SJCRH30 (cell line): Measurements from ENCODE around the gene ACOT9. TPM values are rescaled to one million over a fixed set of nuclear protein-coding genes. Genes with fewer than 3 reads are reported as not detected.
A peak's percentile ranks its signal among the peaks of the same experiment; 100 is the strongest.
"Not testable (repeated sequence)": the region's sequence is repeated elsewhere in the genome, so short reads cannot be mapped to it uniquely, and the experiment has no call there.

Experiments
- DNase-seq, 2 experiments: peaks; one replicate each; pipeline ENCODE4 v3.0.0-alpha.2; 2015 to 2020
- H3K27ac ChIP-seq: fragments of 250-450 bp; sonication (Bioruptor Pico); 2 replicates; pipeline ENCODE4 v1.5.1; 2020; ENCODE audit warnings: mild to moderate bottlenecking, moderate library complexity
- H3K27me3 ChIP-seq: fragments of 250-450 bp; sonication (Bioruptor Pico); 2 replicates; pipeline ENCODE4 v1.5.1; 2020; ENCODE audit warnings: mild to moderate bottlenecking, moderate library complexity
- H3K36me3 ChIP-seq: fragments of 250-450 bp; sonication (Bioruptor Pico); 2 replicates; pipeline ENCODE4 v1.5.1; 2020; ENCODE audit warnings: mild to moderate bottlenecking, moderate library complexity
- H3K4me1 ChIP-seq: fragments of 250-450 bp; sonication (Bioruptor Pico); 2 replicates; pipeline ENCODE4 v1.5.1; 2020; ENCODE audit warnings: mild to moderate bottlenecking, moderate library complexity
- H3K4me3 ChIP-seq: fragments of 250-450 bp; sonication (Bioruptor Pico); 2 replicates; pipeline ENCODE4 v1.5.1; 2020; ENCODE audit warnings: mild to moderate bottlenecking, moderate library complexity
- H3K9me3 ChIP-seq: fragments of 250-450 bp; sonication (Bioruptor Pico); replicated peaks from 2 replicates; pipeline ENCODE4 v1.5.1; 2020; ENCODE audit warnings: mild to moderate bottlenecking, moderate library complexity
- total RNA-seq: library from RNA; depleted of rRNA; stranded (reverse); fragments of >200 nt; shearing (Covaris generic); gene quantifications from 2 replicates; pipeline ENCODE4 v1.2.3, GENCODE V29; 2014

ACOT9 gene
- total RNA-seq, 1 experiment from 2014 or later = 82.3 TPM

DNA sequence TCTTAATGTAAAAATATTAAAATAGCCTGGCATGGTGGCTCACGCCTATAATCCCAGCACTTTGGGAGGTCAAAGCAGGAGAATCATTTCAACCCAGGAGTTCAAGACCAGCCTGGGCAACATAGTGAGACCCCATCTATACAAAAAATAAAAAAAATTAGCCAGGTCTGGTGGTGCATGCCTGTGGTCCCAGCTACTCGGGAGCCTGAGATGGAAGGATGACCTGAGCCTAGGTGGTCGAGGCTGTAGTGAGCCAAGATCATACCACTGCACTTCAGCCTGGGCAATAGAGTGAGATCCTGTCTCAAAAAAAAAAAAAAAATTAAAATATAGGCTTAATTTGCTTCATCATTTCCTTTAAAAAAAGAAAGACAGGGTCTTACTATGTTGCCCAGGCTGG is 66.6 kb downstream of the ACOT9 start:
- not testable (repeated sequence) for H3K27me3 ChIP-seq, H3K27ac ChIP-seq, H3K4me1 ChIP-seq, DNase-seq, H3K4me3 ChIP-seq, H3K9me3 ChIP-seq
- H3K36me3 ChIP-seq = peaks cover 32% of the 10 kb centered on the region

DNA sequence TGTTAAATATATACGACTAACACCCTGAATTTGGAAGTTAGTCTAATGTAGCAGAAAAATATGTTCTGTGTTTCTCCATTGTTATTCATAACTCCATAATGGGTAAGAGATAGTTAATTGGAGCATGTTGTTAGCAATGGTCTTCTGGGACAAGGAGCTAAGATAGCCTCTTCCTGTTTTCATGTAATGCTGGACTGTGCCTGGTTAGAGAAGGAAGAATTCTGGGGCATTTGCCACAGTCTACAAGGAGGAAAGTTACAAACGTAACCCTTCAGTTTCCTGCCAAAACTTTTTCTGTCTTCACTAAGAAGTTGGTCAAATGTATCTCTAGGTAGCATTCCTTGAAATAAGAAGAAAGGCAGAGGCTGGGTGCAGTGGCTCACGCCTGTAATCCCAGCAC is 70.0 kb downstream of the ACOT9 start:
- H3K4me1 ChIP-seq = peaks cover 2% of the 10 kb centered on the region; the same call in 1 of the 2 replicates
- H3K4me3 ChIP-seq = no peak overlapping the region
- H3K27ac ChIP-seq = no peak overlapping the region
- peaks cover 37% of the 10 kb centered on the region for H3K36me3 ChIP-seq
- H3K9me3 ChIP-seq = no peaks in the 10 kb centered on the region
- no peaks in the 10 kb centered on the region for H3K27me3 ChIP-seq
- DNase-seq = no peak

DNA sequence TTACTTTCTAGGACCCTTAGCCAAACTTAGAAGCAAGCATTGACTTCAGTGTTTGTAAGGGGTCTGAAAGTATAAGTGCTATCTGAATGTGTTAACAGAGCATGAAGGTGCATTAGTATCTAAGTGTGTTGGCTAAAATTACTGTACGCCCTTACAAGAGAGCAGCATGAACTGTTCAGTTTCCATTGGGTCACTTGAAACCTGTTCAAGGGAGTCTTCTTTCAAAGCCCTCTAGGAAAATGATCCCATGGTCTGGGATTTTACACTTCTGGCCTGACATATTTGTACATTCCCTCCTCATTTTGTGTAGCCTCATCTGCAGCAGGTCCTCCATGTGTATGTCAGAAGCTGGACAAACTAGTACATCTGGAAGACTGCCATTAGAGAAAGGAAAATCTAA is 72.5 kb downstream of the ACOT9 start:
- no peak for DNase-seq
- no peaks in the 10 kb centered on the region for H3K27me3 ChIP-seq
- H3K36me3 ChIP-seq = peaks cover 26% of the 10 kb centered on the region
- H3K4me1 ChIP-seq = peaks cover 5% of the 10 kb centered on the region; the same call in 1 of the 2 replicates
- no peaks in the 10 kb centered on the region for H3K9me3 ChIP-seq
- H3K27ac ChIP-seq = no peak overlapping the region
- no peak overlapping the region for H3K4me3 ChIP-seq

DNA sequence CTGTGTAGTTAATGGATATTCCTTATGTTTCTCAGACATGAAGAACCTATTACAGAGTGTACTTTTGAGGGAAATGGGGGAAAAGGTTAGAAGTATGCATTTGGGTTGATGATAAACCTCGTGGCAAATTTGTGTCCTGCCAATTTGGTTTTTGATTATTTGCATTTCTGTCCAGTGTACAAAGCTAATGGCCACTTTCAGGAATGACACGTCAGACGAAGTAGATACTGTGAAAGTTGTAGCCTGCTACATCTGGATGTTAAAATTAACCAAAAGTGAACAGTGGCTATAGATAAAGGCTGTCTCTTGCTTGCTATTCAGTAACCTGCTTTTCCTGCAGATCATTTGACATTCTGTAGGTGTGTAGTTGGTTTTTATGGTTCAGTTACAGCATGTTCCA is 74.7 kb downstream of the ACOT9 start:
- no peak for DNase-seq
- no peaks in the 10 kb centered on the region for H3K9me3 ChIP-seq
- H3K36me3 ChIP-seq = peaks cover 18% of the 10 kb centered on the region; the same call in 1 of the 2 replicates
- H3K27me3 ChIP-seq = no peaks in the 10 kb centered on the region
- H3K4me3 ChIP-seq = peak overlapping the region; percentile 85
- peaks cover 5% of the 10 kb centered on the region; the same call in 1 of the 2 replicates for H3K4me1 ChIP-seq
- peak overlapping the region; percentile 80; the same call in 1 of the 2 replicates for H3K27ac ChIP-seq

DNA sequence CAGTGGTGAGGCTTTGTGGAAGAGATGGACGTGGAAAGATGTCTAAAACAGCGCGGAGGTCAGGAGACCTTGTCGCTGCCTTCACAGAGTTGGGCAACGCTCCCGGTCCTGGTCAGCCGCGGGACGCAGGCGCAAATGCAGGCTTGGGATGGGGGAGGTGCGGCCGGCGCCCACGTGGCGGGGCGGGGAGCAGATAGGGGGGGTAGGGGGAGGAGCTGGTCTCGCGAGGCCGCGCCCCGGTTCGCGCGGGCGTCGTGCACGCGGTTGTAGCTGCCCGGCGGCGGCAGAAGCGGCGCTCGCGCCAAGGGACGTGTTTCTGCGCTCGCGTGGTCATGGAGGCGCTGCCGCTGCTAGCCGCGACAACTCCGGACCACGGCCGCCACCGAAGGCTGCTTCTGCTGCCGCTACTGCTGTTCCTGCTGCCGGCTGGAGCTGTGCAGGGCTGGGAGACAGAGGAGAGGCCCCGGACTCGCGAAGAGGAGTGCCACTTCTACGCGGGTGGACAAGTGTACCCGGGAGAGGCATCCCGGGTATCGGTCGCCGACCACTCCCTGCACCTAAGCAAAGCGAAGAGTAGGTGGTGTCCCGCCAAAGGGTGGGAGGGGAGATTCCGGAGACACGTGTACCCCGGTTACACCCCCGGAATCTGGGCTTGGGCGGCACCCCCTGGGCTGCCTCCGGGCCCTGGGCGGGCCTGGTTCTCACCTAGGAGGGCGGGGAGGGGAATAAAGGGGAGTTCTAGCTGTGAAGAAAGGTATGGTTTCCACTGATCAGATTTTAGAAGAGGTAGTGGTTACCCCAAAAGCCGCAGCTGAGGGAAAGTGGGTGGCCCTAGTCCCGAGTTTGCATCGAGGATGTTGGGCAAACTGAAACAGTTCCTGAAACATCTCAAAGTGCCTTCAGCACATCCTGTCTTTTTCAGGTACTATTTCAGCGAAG is 75.6 kb downstream of the ACOT9 start, which contains the start of gene PRDX4:
PRDX4 (plus strand) TSS at position 255 of the 939 bp plus-strand sequence; CDS start at position 333, 78 bp downstream.
- Histone ChIP-seq H3K4me3 (peak within 1 kb of the TSS; percentile 85), H3K27ac (peak within 1 kb of the TSS; percentile 80), H3K36me3 (peaks cover 13% of the 10 kb centered on the region; the same call in 1 of the 2 replicates), H3K4me1 (peaks cover 5% of the 10 kb centered on the region; the same call in 1 of the 2 replicates), H3K9me3 (no peaks in the 10 kb centered on the region), H3K27me3 (no peaks in the 10 kb centered on the region)
- DNase-seq = peak; percentile 88 to 91

DNA sequence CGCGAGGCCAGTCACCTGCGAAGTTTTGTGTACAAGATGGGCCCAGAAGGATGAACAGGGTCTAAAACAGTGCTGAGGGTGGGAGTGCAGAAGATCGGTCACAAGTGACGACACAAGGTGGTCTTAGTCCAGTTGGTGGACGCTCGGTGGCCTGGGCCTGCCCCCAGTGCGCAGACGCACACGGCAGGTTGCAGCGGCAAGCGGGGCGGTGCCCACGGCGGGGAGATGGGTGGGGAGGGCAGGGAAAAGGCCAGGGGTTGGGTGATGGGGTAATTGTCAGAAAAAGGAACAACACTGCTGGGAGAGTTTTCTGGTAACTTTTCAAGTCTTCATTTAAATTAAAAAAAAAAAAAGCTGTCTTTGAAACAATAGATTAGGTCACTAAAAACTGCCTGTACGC is 76.8 kb downstream of the ACOT9 start:
- Histone ChIP-seq H3K9me3 (no peaks in the 10 kb centered on the region), H3K27ac (no peak overlapping the region)

DNA sequence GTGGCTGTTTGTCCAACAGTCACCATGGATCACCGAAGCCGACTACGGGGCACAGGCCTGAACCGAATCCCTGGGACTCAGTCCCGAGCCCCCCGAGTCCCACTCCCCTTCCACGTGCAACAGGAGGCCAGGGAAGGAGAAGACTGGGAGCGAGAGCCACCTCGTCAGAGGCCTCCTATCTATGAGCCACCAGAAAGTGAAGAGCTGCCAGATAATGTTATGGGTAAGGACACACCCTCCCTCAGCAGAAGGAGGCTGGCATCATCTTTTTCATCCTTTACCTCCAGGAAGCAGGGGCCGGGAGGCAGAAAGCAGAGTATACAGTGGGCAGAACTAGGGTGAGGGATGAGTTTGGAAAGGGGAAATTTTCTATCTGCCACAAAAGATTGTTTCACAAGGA is 78.6 kb downstream of the ACOT9 start:
- no peak for DNase-seq
- no peaks in the 10 kb centered on the region for H3K9me3 ChIP-seq
- no peak overlapping the region for H3K4me3 ChIP-seq
- no peaks in the 10 kb centered on the region for H3K27me3 ChIP-seq
- peaks cover 5% of the 10 kb centered on the region; the same call in 1 of the 2 replicates for H3K4me1 ChIP-seq
- no peaks in the 10 kb centered on the region for H3K36me3 ChIP-seq
- no peak overlapping the region for H3K27ac ChIP-seq

More for the DNA sequence above, 76.8 kb downstream of the ACOT9 start:
- Histone ChIP-seq H3K4me3 (no peak overlapping the region), H3K27me3 (no peaks in the 10 kb centered on the region), H3K4me1 (peaks cover 5% of the 10 kb centered on the region; the same call in 1 of the 2 replicates), H3K36me3 (0 out of 2 replicates have a peak, but pooled peaks cover 5% of the 10 kb centered on the region)
- no peak for DNase-seq

DNA sequence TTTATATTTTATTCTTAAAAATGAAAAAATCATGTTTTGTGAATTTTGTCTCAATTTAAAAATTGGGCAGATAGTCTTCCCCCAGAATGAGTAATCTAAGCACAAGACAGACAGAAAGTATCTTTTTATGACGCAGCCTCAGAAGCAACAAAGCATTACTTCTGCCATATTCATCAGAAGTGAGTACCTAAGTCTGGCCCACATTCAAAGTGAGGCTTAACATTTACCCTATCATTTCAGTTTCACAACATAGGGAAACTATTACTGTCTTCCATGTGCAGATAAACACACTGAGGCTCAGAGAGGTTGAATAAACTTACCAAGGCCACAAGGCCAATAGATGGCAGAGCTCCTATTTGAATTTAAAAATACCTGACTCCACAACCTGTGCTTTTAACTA is 80.2 kb downstream of the ACOT9 start:
- H3K4me1 ChIP-seq = 0 out of 2 replicates have a peak, but pooled peaks cover 3% of the 10 kb centered on the region
- H3K9me3 ChIP-seq = no peaks in the 10 kb centered on the region
- no peak overlapping the region for H3K4me3 ChIP-seq
- H3K27me3 ChIP-seq = no peaks in the 10 kb centered on the region
- H3K36me3 ChIP-seq = no peaks in the 10 kb centered on the region
- no peak for DNase-seq
- H3K27ac ChIP-seq = no peak overlapping the region

DNA sequence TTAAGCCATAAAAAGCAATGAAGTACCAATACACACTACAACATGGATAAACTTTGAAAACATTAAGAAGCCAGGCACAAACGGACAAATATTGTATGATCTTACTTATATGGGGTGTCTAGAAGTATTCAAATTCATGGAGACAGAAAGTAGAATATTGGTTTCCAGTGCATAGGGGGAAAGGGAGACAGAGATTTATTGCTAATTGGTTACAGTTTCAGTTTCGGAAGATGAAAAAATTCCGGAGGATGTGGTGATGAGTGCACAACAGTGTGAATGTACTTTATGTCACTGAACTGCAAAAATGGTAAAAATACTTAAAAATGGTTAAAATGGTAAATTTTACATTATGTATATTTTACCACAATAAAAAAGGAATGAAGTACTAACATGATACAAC is 80.9 kb downstream of the ACOT9 start:
- Histone ChIP-seq H3K4me1 (0 out of 2 replicates have a peak, but pooled peaks cover 3% of the 10 kb centered on the region), H3K27ac (no peak overlapping the region), H3K9me3 (no peaks in the 10 kb centered on the region), H3K4me3 (no peak overlapping the region), H3K36me3 (no peaks in the 10 kb centered on the region), H3K27me3 (no peaks in the 10 kb centered on the region)
- no peak for DNase-seq

DNA sequence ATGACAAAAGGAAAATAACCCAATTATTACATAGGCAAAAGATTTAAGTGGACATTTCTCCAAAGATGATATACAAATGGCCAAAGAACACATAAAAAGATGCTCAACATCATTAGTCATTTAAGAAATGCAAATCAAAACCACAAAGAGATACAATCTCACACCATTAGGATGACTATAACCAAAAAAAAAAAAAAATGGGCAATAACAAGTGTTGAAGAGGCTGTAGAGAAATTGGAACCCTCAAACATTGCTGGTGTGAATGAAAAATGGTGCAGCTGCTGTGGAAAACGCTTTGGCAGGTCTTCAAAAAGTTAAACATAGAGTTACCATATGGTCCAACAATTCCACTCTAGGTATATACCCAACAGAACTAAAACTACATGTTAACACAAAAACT is 81.4 kb downstream of the ACOT9 start:
- peaks cover 4% of the 10 kb centered on the region; the same call in 1 of the 2 replicates for H3K4me1 ChIP-seq
- no peaks in the 10 kb centered on the region for H3K27me3 ChIP-seq
- no peak overlapping the region for H3K27ac ChIP-seq
- no peaks in the 10 kb centered on the region for H3K36me3 ChIP-seq
- DNase-seq = peak; percentile 7 to 32
- no peaks in the 10 kb centered on the region for H3K9me3 ChIP-seq
- H3K4me3 ChIP-seq = no peak overlapping the region

DNA sequence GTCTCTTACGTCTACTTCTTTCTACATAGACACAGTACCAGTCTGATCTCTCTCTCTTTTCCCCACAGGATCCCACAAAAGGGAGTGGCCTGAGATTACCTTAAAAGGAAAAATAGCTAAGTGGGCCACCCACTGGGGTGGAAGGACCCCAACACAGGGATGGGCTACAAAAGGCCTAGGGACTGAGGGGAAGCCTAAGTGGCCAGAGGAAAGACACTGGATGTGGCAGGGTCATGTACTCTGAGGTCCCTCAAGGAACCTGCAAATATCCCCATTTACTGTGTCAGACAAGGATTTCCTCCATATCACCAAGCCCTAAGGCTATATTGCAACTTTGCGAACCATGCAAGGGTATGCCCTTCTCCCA is 82.3 kb downstream of the ACOT9 start:
- no peak for DNase-seq
- no peak overlapping the region for H3K27ac ChIP-seq
- H3K9me3 ChIP-seq = no peaks in the 10 kb centered on the region

DNA sequence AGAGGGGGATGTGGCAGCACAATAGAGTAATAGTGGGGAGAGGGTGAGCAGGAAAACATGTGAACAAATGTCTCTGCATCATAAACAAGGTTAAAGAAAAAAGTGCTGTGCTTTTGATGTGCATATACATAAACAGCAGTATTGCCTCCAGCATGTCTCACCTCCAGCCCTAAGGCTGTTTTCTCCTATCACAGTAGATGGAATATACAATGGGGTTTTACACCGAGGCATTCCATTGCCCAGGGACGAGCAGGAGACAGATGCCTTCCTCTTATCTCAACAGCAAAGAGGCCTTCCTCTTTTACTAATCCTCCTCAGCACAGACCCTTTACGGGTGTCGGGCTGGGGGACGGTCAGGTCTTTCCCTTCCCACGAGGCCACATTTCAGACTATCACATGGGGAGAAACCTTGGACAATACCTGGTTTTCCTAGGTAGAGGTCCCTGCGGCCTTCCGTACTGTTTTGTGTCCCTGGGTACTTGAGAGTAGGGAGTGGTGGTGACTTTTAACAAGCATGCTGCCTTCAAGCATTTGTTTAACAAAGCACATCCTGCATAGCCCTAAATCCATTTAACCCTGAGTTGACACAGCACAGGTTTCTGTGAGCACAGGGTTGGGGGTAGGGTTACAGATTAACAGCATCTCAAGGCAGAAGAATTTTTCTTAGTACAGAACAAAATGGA is 82.9 kb downstream of the ACOT9 start:
- not testable (repeated sequence) for H3K27ac ChIP-seq, H3K27me3 ChIP-seq, H3K9me3 ChIP-seq, H3K4me3 ChIP-seq, DNase-seq, H3K36me3 ChIP-seq, H3K4me1 ChIP-seq

More for the DNA sequence above, 82.3 kb downstream of the ACOT9 start:
- H3K4me3 ChIP-seq = no peak overlapping the region
- peaks cover 9% of the 10 kb centered on the region; the same call in 1 of the 2 replicates for H3K4me1 ChIP-seq
- no peaks in the 10 kb centered on the region for H3K36me3 ChIP-seq
- no peaks in the 10 kb centered on the region for H3K27me3 ChIP-seq

DNA sequence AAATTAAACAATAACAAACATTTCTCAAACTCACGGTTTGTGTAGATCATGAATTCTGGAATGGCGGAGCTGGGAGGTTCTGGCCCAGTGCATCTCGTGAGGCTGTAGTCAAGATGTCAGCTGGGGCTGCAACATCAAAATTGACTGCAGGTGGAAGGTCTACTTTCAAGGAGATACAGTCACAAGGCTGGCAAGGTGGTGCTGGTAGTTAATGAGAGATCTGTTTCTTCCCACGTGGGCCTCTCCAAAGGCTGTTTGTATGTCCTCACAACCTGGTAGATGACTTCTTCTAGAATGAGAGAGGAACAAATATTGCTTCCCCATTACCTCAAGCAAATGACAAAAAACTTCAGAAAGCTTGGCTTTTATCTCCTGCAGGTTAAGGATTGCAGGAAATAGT is 83.7 kb downstream of the ACOT9 start:
- Histone ChIP-seq H3K9me3 (no peaks in the 10 kb centered on the region), H3K27ac (no peak overlapping the region), H3K4me1 (peaks cover 9% of the 10 kb centered on the region; the same call in 1 of the 2 replicates), H3K27me3 (no peaks in the 10 kb centered on the region), H3K36me3 (no peaks in the 10 kb centered on the region), H3K4me3 (no peak overlapping the region)
- DNase-seq = no peak

DNA sequence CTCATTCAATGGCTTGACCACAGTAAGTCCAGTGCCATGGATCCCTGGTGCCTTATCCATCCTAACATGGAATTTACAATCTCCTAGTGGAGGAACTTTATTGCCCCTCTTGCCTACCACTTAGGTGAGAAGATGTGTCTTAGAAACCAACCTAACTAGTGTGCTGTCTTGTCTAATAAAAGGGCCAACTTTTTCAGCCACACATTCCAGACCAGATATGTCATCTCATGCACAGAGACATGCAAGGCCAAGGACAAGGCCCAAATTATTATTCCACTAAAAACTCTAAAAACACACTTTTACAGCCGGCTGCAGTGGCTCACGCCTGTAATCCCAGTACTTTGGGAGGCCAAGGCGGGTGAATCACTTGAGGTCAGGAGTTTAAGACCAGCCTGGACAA is 86.4 kb downstream of the ACOT9 start:
- H3K4me1 ChIP-seq = peaks cover 9% of the 10 kb centered on the region; the same call in 1 of the 2 replicates
- no peaks in the 10 kb centered on the region for H3K36me3 ChIP-seq

DNA sequence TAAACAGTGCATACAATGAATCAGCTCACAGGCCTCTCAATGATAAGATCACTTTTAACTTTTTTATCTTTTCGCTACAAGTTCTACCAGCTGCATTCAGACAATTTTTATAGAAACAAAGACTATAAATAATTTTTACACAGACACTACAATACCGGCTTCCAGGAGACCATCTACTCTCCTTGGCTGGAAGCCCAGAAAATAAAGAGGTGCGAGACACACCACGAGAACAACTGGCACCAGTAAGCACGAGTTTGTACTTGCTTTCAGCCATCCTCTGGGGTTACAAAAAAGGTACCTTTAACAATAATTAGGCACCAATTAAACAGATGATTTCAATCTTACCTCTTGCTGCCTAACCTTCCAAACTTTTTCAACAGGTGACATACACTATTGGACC is 87.0 kb downstream of the ACOT9 start:
- peaks cover 9% of the 10 kb centered on the region; the same call in 1 of the 2 replicates for H3K4me1 ChIP-seq
- no peaks in the 10 kb centered on the region for H3K27me3 ChIP-seq
- no peaks in the 10 kb centered on the region for H3K9me3 ChIP-seq
- no peaks in the 10 kb centered on the region for H3K36me3 ChIP-seq
- no peak overlapping the region for H3K4me3 ChIP-seq
- peak; percentile 13 to 48 for DNase-seq
- H3K27ac ChIP-seq = no peak overlapping the region

More for the DNA sequence above, 86.4 kb downstream of the ACOT9 start:
- Histone ChIP-seq H3K9me3 (no peaks in the 10 kb centered on the region), H3K4me3 (no peak overlapping the region), H3K27me3 (no peaks in the 10 kb centered on the region), H3K27ac (no peak overlapping the region)
- no peak for DNase-seq
